Body of pancreas (tissue), 4 donors: Measurements from ENCODE around the gene KIF19.

Source experiments
- POLR2A ChIP-seq, 3 donors: fragments of 450-650 bp; IDR thresholded peaks; one replicate each; pipeline ENCODE4 v1.6.1; 2016; ENCODE audit warnings: antibody characterized with exemption in 3 of 3, mild to moderate bottlenecking in 2 of 3
- TF ChIP-seq, protein P1 (sequence below), 7 experiments: fragments of 450-650 bp in 4 of 7; fragments of 200-600 bp in 3 of 7; sonication (generic) in 3 of 7; IDR thresholded peaks; one replicate each; pipeline ENCODE4 v1.5.1; 2016 to 2019; ENCODE audit warnings: antibody characterized with exemption in 7 of 7

DNA sequence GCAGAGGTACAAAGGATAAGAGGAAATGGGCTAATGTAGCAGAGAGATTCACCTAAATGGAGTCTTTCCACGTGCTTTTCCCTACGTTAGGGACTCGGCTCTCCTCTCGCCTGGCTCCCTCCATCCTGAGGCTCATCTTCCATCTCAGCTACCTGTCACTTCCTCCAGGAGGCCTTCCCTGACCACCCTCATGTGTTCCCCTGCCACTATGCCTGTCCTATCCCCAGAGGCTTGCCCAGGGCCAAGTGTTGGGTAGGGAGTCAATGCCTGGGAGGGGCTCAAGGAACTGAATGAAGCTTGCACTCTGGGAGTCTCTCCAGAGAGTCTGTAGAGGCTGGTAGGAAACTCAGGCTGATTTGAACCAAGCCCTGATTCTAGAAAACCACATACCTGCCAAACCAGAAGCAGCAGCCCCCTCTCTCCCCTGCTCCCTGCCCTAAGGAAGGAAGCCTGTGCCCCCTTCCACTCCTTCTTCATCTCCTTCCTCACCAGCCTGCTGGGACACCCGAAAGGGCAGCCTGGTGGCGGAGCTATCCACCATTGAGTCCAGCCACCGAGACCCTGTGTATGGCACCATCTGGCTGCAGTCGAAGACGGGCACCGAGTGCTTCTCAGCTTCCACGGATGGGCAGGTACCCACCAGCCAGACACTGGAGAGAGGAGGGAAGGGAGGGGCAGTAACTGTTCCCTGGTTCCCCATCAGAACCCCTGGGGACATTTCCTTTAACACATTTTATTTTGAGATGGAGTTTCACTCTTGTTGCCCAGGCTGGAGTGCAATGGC lies 26.6 kb upstream of the KIF19 start:
- TF ChIP-seq, protein P1, sequence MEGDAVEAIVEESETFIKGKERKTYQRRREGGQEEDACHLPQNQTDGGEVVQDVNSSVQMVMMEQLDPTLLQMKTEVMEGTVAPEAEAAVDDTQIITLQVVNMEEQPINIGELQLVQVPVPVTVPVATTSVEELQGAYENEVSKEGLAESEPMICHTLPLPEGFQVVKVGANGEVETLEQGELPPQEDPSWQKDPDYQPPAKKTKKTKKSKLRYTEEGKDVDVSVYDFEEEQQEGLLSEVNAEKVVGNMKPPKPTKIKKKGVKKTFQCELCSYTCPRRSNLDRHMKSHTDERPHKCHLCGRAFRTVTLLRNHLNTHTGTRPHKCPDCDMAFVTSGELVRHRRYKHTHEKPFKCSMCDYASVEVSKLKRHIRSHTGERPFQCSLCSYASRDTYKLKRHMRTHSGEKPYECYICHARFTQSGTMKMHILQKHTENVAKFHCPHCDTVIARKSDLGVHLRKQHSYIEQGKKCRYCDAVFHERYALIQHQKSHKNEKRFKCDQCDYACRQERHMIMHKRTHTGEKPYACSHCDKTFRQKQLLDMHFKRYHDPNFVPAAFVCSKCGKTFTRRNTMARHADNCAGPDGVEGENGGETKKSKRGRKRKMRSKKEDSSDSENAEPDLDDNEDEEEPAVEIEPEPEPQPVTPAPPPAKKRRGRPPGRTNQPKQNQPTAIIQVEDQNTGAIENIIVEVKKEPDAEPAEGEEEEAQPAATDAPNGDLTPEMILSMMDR (IDR thresholded peaks at IDR 0.05) = no peak
- no peak for TF ChIP-seq POLR2A (IDR thresholded peaks at IDR 0.05)
